Measurements from ENCODE around the gene GTPBP4.
"Not testable (repeated sequence)": the region's sequence is repeated elsewhere in the genome, so short reads cannot be mapped to it uniquely, and the experiment has no call there.

The GTPBP4 gene

GRCh38 chr10:1057106-1057657, 68.9 kb downstream of the GTPBP4 start:
- no peak for DNase-seq (ENCODE audit: low read depth)

- no peak for DNase-seq (ENCODE audit: low read depth)
These were observed 69.8 kb downstream of the GTPBP4 start for GRCh38 chr10:1058017-1058416.

- no peak for DNase-seq (ENCODE audit: low read depth)
These were observed 71.7 kb downstream of the GTPBP4 start for GRCh38 chr10:1059902-1060301.

GRCh38 chr10:1061930-1062774, 73.9 kb downstream of the GTPBP4 start:
- no peak for DNase-seq (ENCODE audit: low read depth)

GRCh38 chr10:1063232-1063865, 75.1 kb downstream of the GTPBP4 start:
- no peak for DNase-seq (ENCODE audit: low read depth)

GRCh38 chr10:1064964-1065247, 76.7 kb downstream of the GTPBP4 start:
- no peak for DNase-seq (ENCODE audit: low read depth)

GRCh38 chr10:1066734-1067133, 78.5 kb downstream of the GTPBP4 start:
- not testable (repeated sequence) for DNase-seq (ENCODE audit: low read depth)

GRCh38 chr10:1068380-1069361, 80.4 kb downstream of the GTPBP4 start:
- no peak for DNase-seq (ENCODE audit: low read depth)

All from activated T-helper 9 cell treated with anti-CD3 and anti-CD28 coated beads, Interleukin-2, amount 50 U/mL, for 16 hours (primary cell).